ENCODE measurements around the gene PSMF1.

- TF ChIP-seq JUND (IDR thresholded peaks at IDR 0.05; ENCODE audit: borderline replicate concordance, low read depth, low read length), result no peak
- TF ChIP-seq JUND (tag; IDR thresholded peaks at IDR 0.05; ENCODE audit: borderline replicate concordance, low read depth, low read length), result no peak
- TF ChIP-seq MLX (CRISPR knock-in tag; conservative IDR thresholded peaks at IDR 0.05), result no peak
- TF ChIP-seq ATF3 (IDR thresholded peaks at IDR 0.05), result no peak
- TF ChIP-seq ATF3 (CRISPR knock-in tag; conservative IDR thresholded peaks at IDR 0.05), result no peak
- TF ChIP-seq, protein P1, sequence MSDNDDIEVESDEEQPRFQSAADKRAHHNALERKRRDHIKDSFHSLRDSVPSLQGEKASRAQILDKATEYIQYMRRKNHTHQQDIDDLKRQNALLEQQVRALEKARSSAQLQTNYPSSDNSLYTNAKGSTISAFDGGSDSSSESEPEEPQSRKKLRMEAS (CRISPR knock-in tag; IDR thresholded peaks at IDR 0.05), result no peak
- no peak for TF ChIP-seq ZNF75A (CRISPR knock-in tag; IDR thresholded peaks at IDR 0.05)
- no peak for TF ChIP-seq ZNF384 (IDR thresholded peaks at IDR 0.05; ENCODE audit: low read depth, low read length)
- TF ChIP-seq USF1 (CRISPR knock-in tag; IDR thresholded peaks at IDR 0.05), result no peak
- no peak for TF ChIP-seq EZH2 (IDR thresholded peaks at IDR 0.05; ENCODE audit: borderline replicate concordance, low read depth, low read length)
- TF ChIP-seq, protein P2, sequence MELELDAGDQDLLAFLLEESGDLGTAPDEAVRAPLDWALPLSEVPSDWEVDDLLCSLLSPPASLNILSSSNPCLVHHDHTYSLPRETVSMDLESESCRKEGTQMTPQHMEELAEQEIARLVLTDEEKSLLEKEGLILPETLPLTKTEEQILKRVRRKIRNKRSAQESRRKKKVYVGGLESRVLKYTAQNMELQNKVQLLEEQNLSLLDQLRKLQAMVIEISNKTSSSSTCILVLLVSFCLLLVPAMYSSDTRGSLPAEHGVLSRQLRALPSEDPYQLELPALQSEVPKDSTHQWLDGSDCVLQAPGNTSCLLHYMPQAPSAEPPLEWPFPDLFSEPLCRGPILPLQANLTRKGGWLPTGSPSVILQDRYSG (tag; conservative IDR thresholded peaks at IDR 0.05; ENCODE audit: low read depth), result no peak
- TF ChIP-seq, protein P3, sequence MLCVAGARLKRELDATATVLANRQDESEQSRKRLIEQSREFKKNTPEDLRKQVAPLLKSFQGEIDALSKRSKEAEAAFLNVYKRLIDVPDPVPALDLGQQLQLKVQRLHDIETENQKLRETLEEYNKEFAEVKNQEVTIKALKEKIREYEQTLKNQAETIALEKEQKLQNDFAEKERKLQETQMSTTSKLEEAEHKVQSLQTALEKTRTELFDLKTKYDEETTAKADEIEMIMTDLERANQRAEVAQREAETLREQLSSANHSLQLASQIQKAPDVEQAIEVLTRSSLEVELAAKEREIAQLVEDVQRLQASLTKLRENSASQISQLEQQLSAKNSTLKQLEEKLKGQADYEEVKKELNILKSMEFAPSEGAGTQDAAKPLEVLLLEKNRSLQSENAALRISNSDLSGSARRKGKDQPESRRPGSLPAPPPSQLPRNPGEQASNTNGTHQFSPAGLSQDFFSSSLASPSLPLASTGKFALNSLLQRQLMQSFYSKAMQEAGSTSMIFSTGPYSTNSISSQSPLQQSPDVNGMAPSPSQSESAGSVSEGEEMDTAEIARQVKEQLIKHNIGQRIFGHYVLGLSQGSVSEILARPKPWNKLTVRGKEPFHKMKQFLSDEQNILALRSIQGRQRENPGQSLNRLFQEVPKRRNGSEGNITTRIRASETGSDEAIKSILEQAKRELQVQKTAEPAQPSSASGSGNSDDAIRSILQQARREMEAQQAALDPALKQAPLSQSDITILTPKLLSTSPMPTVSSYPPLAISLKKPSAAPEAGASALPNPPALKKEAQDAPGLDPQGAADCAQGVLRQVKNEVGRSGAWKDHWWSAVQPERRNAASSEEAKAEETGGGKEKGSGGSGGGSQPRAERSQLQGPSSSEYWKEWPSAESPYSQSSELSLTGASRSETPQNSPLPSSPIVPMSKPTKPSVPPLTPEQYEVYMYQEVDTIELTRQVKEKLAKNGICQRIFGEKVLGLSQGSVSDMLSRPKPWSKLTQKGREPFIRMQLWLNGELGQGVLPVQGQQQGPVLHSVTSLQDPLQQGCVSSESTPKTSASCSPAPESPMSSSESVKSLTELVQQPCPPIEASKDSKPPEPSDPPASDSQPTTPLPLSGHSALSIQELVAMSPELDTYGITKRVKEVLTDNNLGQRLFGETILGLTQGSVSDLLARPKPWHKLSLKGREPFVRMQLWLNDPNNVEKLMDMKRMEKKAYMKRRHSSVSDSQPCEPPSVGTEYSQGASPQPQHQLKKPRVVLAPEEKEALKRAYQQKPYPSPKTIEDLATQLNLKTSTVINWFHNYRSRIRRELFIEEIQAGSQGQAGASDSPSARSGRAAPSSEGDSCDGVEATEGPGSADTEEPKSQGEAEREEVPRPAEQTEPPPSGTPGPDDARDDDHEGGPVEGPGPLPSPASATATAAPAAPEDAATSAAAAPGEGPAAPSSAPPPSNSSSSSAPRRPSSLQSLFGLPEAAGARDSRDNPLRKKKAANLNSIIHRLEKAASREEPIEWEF (CRISPR knock-in tag; IDR thresholded peaks at IDR 0.05), result no peak
- TF ChIP-seq HLTF (IDR thresholded peaks at IDR 0.05), result no peak
Observed at GRCh38 chr20:1204576-1204975, 86.2 kb downstream of the PSMF1 start.
